Heart right ventricle (tissue), 16 donors: ENCODE measurements around the gene KLHL35. TPM values are rescaled to one million over a fixed set of nuclear protein-coding genes. Genes with fewer than 3 reads are reported as not detected.
A peak's percentile ranks its signal among the peaks of the same experiment; 100 is the strongest.

Source experiments
- ATAC-seq, 8 donors: fragments of 200-7000 bp; cut with Tn5 transposase; one replicate each; pipeline ENCODE4 v1.9.1; 2020; ENCODE audit warnings: mild to moderate bottlenecking in 8 of 8, moderate library complexity in 8 of 8, moderate number of reproducible peaks in 1 of 8
- DNase-seq, 2 donors: peaks; one replicate each; pipeline ENCODE4 v3.0.0-alpha.2; 2020
- H3K27ac ChIP-seq, 10 donors: fragments of 200-600 bp; sonication (generic) in 2 of 10; one replicate each; pipeline versions ENCODE4 v1.5.0 to v1.8.0; 2020 to 2022; ENCODE audit warnings: mild to moderate bottlenecking in 3 of 10
- H3K27me3 ChIP-seq, 7 donors: fragments of 200-600 bp; one replicate each; pipeline ENCODE4 v1.8.0; 2021 to 2022; ENCODE audit warnings: mild to moderate bottlenecking in 2 of 7
- H3K36me3 ChIP-seq, 9 donors: fragments of 200-600 bp; sonication (generic) in 1 of 9; one replicate each; pipeline versions ENCODE4 v1.5.0 to v1.8.0; 2020 to 2022; ENCODE audit warnings: mild to moderate bottlenecking in 2 of 9
- H3K4me1 ChIP-seq, 9 donors: fragments of 200-600 bp; sonication (generic) in 1 of 9; one replicate each; pipeline versions ENCODE4 v1.5.0 to v1.8.0; 2020 to 2022; ENCODE audit warnings: mild to moderate bottlenecking in 4 of 9
- H3K4me3 ChIP-seq, 10 donors: fragments of 200-600 bp; sonication (generic) in 2 of 10; one replicate each; pipeline versions ENCODE4 v1.5.0 to v1.8.0; 2020 to 2022; ENCODE audit warnings: mild to moderate bottlenecking in 7 of 10, moderate library complexity in 2 of 10
- H3K9me3 ChIP-seq, 11 donors: fragments of 200-600 bp in 10 of 11; sonication (generic) in 2 of 11; one replicate each; pipeline versions ENCODE4 v1.5.0 to v1.8.0; 2013 to 2022; ENCODE audit warnings: mild to moderate bottlenecking in 2 of 11, control low read depth in 1 of 11, moderate library complexity in 1 of 11
- CTCF ChIP-seq, 9 donors: fragments of 200-600 bp; sonication (generic) in 2 of 9; IDR thresholded peaks; one replicate each; pipeline versions ENCODE4 v1.5.0 to v1.8.0; 2021 to 2022; ENCODE audit warnings: antibody characterized with exemption in 9 of 9, mild to moderate bottlenecking in 5 of 9, moderate library complexity in 1 of 9
- WGBS, 2 donors: extraction: QIAGEN DNeasy Blood & Tissue Kit; methylation state at CpG; one replicate each; pipeline ENCODE4 v1.1.7; 2013; ENCODE audit warnings: inconsistent platforms in 1 of 2; 5-methylcytosine and 5-hydroxymethylcytosine counted together
- intact Hi-C, 10 donors: fragments of 100-400 bp; cut with DNase I; formaldehyde crosslinking; loops; one replicate each; pipeline versions ENCODE4 v1.11.1 to v1.14.2; 2022
- polyA plus RNA-seq, 2 donors: library from polyadenylated mRNA; stranded (reverse); fragments of 200-250 nt; gene quantifications; one replicate each; pipeline ENCODE4 v1.2.3, GENCODE V29; 2013
- total RNA-seq, 10 donors: library from RNA; stranded (reverse); fragmentation: NEBNext Ultra II Directional in 3 of 10; extraction: Animal tissue kit (Norgen Biotek cat#: 25700) in 3 of 10; gene quantifications; one replicate each; pipeline versions ENCODE4 v1.2.1 to v1.2.4, GENCODE V29; 2021 to 2023
- donor health status: Arrhythmogenic right ventricular cardiomyopathy.
- donor health status: ischemic (EF 13 %, LVEDD 7.1; RV severe dilation, severe dysfunction).
- donor health status: healthy with polysubstance abuse.
- donor health status: DM: no; HTN: yes; CAD: no.
- donor health status: DM: no; HTN: no; CAD: no.
- donor health status: ischemic (EF 25% LVEDD 6.9; RV normal size, moderate dysfunction).
- donor health status: ischemic (EF 25% LVEDD 5.7; RV mildly dilated, moderate dysfunction).
- donor health status: healthy.
- donor health status: DM: yes; HTN: yes; CAD: no.
- donor health status: Ischemic cardiomyopathy.
- donor health status: ischemic (EF 35%, LVEDD 5.7; RV mildly dilated, moderate dysfunction).
- donor health status: nonischemic (EF 11% LVEDD 7.7; RV severe dilation, severe dysfunction).
- donor health status: DM: yes; HTN: yes; CAD: no.
- donor health status: PGD.
- donor health status: ischemic (EF 29% LVEDD 5.4; RV normal size, mild dysfunction).
- donor health status: nonischemic (EF 23%, LVEDD 6.1; RV moderate dilation, normal function).

The KLHL35 gene
- total and polyA plus RNA-seq, 12 donors = 0.20 to 0.81 (median 0.37) TPM; not detected in 2

- H3K4me1 ChIP-seq = peaks cover 3 to 32% (median 7%) of the 10 kb centered on the region in 9 donors
- TF ChIP-seq CTCF (IDR thresholded peaks at IDR 0.05) = no peak
- 70 to 77% methylated on average over 3 of the region's 3 CpGs for WGBS, 2 donors
- ATAC-seq (no peak), DNase-seq (no peak)
- no peaks in the 10 kb centered on the region for H3K27me3 ChIP-seq
- intact Hi-C loops = loop anchor here in 8 of 10 donors (2.0 to 10.0 kb wide), 4 partner anchors 63 to 145 kb away; no protein-coding TSS in a partner anchor
- no peaks in the 10 kb centered on the region for H3K9me3 ChIP-seq
- H3K4me3 ChIP-seq = no peak overlapping the region
- H3K36me3 ChIP-seq = no peaks in the 10 kb centered on the region
- H3K27ac ChIP-seq = peak overlapping the region in 2 of 10 donors; percentile 24 to 50
These were observed 45.2 kb downstream of the KLHL35 start for GRCh38 chr11:75387736-75388294.

- Histone ChIP-seq H3K9me3 (no peaks in the 10 kb centered on the region), H3K36me3 (no peaks in the 10 kb centered on the region), H3K27me3 (no peaks in the 10 kb centered on the region), H3K4me1 (peaks cover 3 to 32% (median 7%) of the 10 kb centered on the region in 9 donors), H3K4me3 (no peak overlapping the region), H3K27ac (no peak overlapping the region)
- intact Hi-C loops = loop anchor here in 3 of 10 donors (5.0 to 10.0 kb wide), 2 partner anchors 62 to 145 kb away; no protein-coding TSS in a partner anchor
- 56 to 63% methylated on average over 3 of the region's 3 CpGs for WGBS, 2 donors
- no peak for TF ChIP-seq CTCF (IDR thresholded peaks at IDR 0.05)
- ATAC-seq = no peak
- no peak for DNase-seq
These were observed 45.9 kb downstream of the KLHL35 start for GRCh38 chr11:75386942-75387630.

- intact Hi-C loops = loop anchor here (1.0 to 10.0 kb wide), 8 partner anchors 52 to 148 kb away; no protein-coding TSS in a partner anchor
- WGBS, 2 donors = 25 to 26% methylated on average over 24 of the region's 24 CpGs
- DNase-seq = peak; percentile 70 to 86
These were observed 48.4 kb downstream of the KLHL35 start for GRCh38 chr11:75384438-75385080.

More at GRCh38 chr11:75384438-75385080, 48.4 kb downstream of the KLHL35 start:
- Histone ChIP-seq H3K36me3 (no peaks in the 10 kb centered on the region), H3K4me1 (peaks cover 3 to 44% (median 7%) of the 10 kb centered on the region in 9 donors), H3K9me3 (no peaks in the 10 kb centered on the region), H3K27ac (no peak overlapping the region), H3K4me3 (no peak overlapping the region), H3K27me3 (no peaks in the 10 kb centered on the region)
- TF ChIP-seq CTCF (IDR thresholded peaks at IDR 0.05) = peak; percentile 96 to 100 (median 98)
- peak; percentile 80 to 92 (median 90) for ATAC-seq
